B cell (primary cell): ENCODE data around the gene MRTFA.

Experiments
- CTCF ChIP-seq: fragments of 200-600 bp; IDR thresholded peaks from one replicate; pipeline ENCODE4 v1.8.0; 2022; ENCODE audit warnings: antibody characterized with exemption, mild to moderate bottlenecking
- EZH2 ChIP-seq: IDR thresholded peaks from 2 replicates; pipeline ENCODE4 v1.6.1; 2012; ENCODE audit warnings: borderline replicate concordance, low read depth, mild to moderate bottlenecking, moderate library complexity, low read length; ENCODE audit not compliant: insufficient read depth, poor library complexity, severe bottlenecking

GRCh38 chr22:40631925-40632324, 4.6 kb downstream of the MRTFA start:
- TF ChIP-seq CTCF: no peak
- TF ChIP-seq EZH2: no peak
